BLaER1 treated with 17β-estradiol and CSF1 and Interleukin-3, amounts not matched to agents 10 nM and 100 nM (cell line): ENCODE results near the gene LZTS3.
"Not testable (repeated sequence)": the region's sequence is repeated elsewhere in the genome, so short reads cannot be mapped to it uniquely, and the experiment has no call there.

Experiments used
- H3K27ac ChIP-seq, 11 experiments: shearing (Covaris generic); formaldehyde crosslinking; 2 replicates each; pipeline ENCODE4 v1.8.1; 2022
- H3K27me3 ChIP-seq, 11 experiments: shearing (Covaris generic); formaldehyde crosslinking; 2 replicates each; pipeline ENCODE4 v1.8.1; 2022
- H3K36me3 ChIP-seq, 11 experiments: shearing (Covaris generic); formaldehyde crosslinking; 2 replicates each; pipeline ENCODE4 v1.8.1; 2022
- H3K4me1 ChIP-seq, 10 experiments: shearing (Covaris generic); formaldehyde crosslinking; 2 replicates each; pipeline ENCODE4 v1.8.1; 2022
- H3K4me2 ChIP-seq, 11 experiments: shearing (Covaris generic); formaldehyde crosslinking; 2 replicates each; pipeline ENCODE4 v1.8.1; 2022
- H3K4me3 ChIP-seq, 10 experiments: shearing (Covaris generic); formaldehyde crosslinking; 2 replicates each; pipeline ENCODE4 v1.8.1; 2022
- H3K9ac ChIP-seq, 11 experiments: shearing (Covaris generic); formaldehyde crosslinking; 2 replicates each; pipeline ENCODE4 v1.8.1; 2022
- H3K9me3 ChIP-seq, 11 experiments: shearing (Covaris generic); formaldehyde crosslinking; replicated peaks in 1 of 11; 2 replicates each; pipeline ENCODE4 v1.8.1; 2022
- H4K20me1 ChIP-seq, 11 experiments: shearing (Covaris generic); formaldehyde crosslinking; 2 replicates each; pipeline ENCODE4 v1.8.1; 2022
- Cebpa-rat ChIP-seq, 11 experiments: shearing (Covaris generic); IDR thresholded peaks; 2 replicates each; pipeline ENCODE4 v1.8.1; 2022

The LZTS3 gene

DNA sequence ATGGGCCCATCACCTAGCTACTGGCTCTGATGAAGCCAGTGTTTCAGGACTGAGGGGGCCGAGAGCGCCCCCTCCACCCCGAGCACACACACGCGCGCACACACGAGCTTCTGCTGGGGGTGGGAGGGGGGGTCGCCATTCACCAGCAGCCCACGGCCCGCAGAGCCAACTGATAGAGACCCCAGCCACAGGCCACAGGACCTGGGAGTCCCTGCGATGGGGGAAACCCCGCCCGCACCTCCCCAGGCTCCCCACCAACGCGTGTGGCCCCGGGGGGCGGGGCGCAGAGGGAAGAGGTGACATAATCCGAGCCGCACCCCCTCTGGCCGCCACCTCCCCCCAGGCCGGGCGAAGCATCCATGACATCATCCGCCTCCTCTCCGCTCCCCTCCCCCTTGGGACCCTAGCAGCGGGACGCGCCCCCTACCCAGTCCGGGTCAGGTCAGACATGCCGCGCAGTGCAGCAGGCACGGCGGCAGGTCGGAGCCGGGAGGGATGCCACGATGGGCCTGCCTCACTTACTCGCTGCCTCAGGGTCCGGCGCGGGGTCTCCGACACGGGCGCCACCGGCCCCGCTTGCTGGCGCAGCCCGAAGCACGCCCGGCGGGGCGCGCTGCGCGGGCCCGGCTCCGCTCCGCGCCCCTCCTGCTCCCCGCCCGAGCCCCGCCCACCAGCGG is at the start of gene LZTS3:
Gene LZTS3, minus strand, starts transcription at position 617 of the 677 bp plus-strand sequence. CDS start 6,386 bp downstream, outside the sequence.
- H3K4me2 ChIP-seq: peak within 1 kb of the TSS; percentile 83 to 99 (median 97)
- H3K27me3 ChIP-seq: peaks cover 61 to 87% (median 76%) of the 10 kb centered on the region in 11 experiments
- peaks cover 0 to 43% (median 18%) of the 10 kb centered on the region in 11 experiments; a peak in 11 of 22 replicates for H4K20me1 ChIP-seq
- peak within 1 kb of the TSS; percentile 70 to 88 (median 78) for H3K4me3 ChIP-seq
- H3K27ac ChIP-seq: peak within 1 kb of the TSS in 9 of 11 experiments; percentile 32 to 76 (median 65); a peak in 13 of 22 replicates
- H3K9ac ChIP-seq: peak within 1 kb of the TSS; percentile 65 to 84 (median 79); a peak in 21 of 22 replicates
- TF ChIP-seq Cebpa-rat (IDR thresholded peaks at IDR 0.05): no peak
- H3K36me3 ChIP-seq: no peaks in the 10 kb centered on the region
- H3K9me3 ChIP-seq: no peaks in the 10 kb centered on the region
- H3K4me1 ChIP-seq: peaks cover 5 to 15% (median 11%) of the 10 kb centered on the region in 10 experiments; a peak in 15 of 20 replicates

DNA sequence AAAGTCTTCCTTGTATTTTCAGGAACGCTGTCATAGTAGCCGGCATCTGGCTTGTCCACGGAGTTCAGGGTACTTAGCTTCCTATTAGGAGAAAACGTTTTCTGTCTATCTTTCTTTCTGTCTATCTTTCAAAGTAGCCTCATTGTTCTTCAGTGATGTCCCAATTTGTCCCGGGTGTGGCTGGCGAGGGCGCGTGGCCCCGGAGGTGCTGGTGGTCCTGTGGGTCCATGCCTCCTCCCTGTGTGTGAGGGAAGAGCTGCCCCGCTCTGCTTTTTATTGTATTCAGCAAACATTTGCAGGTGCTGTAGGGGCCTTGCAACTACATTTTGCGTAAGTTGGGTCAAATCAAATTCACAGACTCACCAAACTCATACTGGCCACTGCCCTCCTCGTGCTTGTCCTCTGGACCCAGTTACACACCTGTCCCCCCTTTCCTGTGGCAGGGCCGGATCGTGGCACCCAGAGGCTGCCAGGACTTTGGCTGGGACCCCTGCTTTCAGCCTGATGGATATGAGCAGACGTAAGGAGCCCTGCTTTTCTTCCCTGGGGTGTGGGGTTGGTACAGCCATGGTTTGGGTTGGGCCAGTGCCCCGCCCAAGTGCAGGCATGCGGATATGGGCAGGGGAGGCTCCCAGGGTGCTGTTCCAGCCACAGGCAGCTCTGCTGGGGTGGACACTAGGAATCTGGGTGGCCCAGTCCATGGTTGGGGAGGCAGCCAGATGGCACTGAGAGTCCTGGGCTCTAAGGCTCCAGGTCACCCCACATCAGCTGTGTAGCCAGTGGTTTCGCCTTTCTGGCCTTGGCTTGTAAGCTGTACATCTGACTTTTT is 48.3 kb upstream of the LZTS3 start:
- Histone ChIP-seq H3K9ac (peak overlapping the region in 4 of 11 experiments; percentile 9 to 36 (median 24); a peak in 2 of 22 replicates), H3K4me2 (peak overlapping the region in 9 of 11 experiments; percentile 75 to 97 (median 91); a peak in 19 of 22 replicates), H3K9me3 (no peaks in the 10 kb centered on the region), H3K27me3 (no peaks in the 10 kb centered on the region), H3K36me3 (peaks cover 43 to 81% (median 68%) of the 10 kb centered on the region in 11 experiments), H4K20me1 (peaks cover 0 to 60% (median 35%) of the 10 kb centered on the region in 11 experiments; a peak in 17 of 22 replicates), H3K27ac (peak overlapping the region in 1 of 11 experiments; percentile 74; a peak in 4 of 22 replicates), H3K4me3 (no peak overlapping the region), H3K4me1 (peaks cover 30 to 66% (median 42%) of the 10 kb centered on the region in 10 experiments)
- TF ChIP-seq Cebpa-rat (IDR thresholded peaks at IDR 0.05): no peak

DNA sequence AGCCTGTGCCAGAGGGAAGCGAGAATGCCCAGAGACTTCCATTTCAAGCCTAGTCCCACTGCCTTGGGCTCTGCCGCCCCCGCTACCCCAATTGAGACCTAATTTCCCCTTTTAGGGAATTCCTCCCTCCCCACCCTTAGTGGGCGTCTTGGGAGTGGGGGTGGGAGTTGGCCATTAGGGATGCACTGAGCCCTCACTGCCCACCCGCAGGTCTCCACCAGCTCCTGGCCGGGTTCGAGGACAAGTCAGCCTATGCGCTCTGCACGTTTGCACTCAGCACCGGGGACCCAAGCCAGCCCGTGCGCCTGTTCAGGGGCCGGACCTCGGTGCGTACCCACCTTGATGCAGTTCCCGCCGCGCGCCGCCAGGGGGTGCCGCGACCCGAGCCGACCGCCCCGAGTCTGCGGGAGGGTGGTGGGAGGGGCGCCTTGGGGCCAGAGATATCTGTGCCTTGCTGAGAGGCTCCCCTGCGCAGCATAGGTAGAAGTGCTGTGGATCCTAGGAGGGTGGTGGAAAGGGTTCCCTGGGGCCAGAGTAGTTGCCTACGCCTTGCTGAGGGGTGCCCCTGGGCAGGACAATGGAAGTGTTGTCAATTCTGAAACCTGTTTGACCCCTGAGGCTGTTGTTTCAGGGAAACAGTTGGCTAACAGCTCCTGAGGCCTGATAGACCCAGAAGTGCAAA is 45.1 kb upstream of the LZTS3 start:
- peaks cover 69 to 92% (median 83%) of the 10 kb centered on the region in 11 experiments for H3K36me3 ChIP-seq
- peaks cover 0 to 51% (median 29%) of the 10 kb centered on the region in 11 experiments; a peak in 16 of 22 replicates for H4K20me1 ChIP-seq

DNA sequence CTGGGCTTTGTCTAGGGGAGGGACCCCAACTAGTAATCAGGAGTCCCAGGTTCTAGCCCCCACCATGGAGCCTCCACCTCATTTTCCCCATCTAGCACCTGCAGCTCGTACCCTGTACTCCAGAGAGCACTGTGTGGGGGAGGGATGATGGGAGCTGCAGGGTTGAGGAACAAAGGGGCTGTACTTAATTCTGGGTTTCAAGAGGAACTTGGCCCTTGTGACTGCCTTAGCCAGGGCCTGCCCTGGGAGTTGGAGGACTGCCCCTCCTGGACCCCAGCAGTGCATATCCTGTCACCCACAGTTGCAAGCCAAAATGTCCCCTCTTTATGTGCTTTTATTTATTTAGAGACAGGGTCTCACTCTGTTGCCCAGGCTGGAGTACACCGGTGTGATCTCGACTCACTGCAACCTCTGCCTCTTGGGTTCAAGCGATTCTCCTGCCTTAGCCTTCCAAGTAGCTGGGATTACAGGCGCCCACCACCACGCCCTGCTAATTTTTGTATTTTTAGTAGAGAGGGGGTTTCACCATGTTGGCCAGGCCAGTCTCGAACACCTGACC is 42.1 kb upstream of the LZTS3 start:
- peak overlapping the region in 2 of 11 experiments; percentile 41 to 46; a peak in 2 of 22 replicates for H3K9ac ChIP-seq
- peaks cover 14 to 40% (median 22%) of the 10 kb centered on the region in 10 experiments for H3K4me1 ChIP-seq
- peaks cover 57 to 83% (median 70%) of the 10 kb centered on the region in 11 experiments for H3K36me3 ChIP-seq
- not testable (repeated sequence) for H3K27ac ChIP-seq, H3K4me3 ChIP-seq, H3K9me3 ChIP-seq, H3K27me3 ChIP-seq
- H3K4me2 ChIP-seq: peak overlapping the region in 1 of 11 experiments; percentile 46; a peak in 2 of 22 replicates
- H4K20me1 ChIP-seq: peaks cover 0 to 35% (median 22%) of the 10 kb centered on the region in 11 experiments; a peak in 11 of 22 replicates

More for the DNA sequence above, 45.1 kb upstream of the LZTS3 start:
- Histone ChIP-seq H3K27ac (no peak overlapping the region), H3K4me2 (peak overlapping the region in 6 of 11 experiments; percentile 1 to 53 (median 34); a peak in 8 of 22 replicates), H3K4me1 (peaks cover 19 to 41% (median 31%) of the 10 kb centered on the region in 10 experiments), H3K9ac (no peak overlapping the region), H3K27me3 (no peaks in the 10 kb centered on the region), H3K9me3 (no peaks in the 10 kb centered on the region), H3K4me3 (no peak overlapping the region)
- TF ChIP-seq Cebpa-rat (IDR thresholded peaks at IDR 0.05): no peak

DNA sequence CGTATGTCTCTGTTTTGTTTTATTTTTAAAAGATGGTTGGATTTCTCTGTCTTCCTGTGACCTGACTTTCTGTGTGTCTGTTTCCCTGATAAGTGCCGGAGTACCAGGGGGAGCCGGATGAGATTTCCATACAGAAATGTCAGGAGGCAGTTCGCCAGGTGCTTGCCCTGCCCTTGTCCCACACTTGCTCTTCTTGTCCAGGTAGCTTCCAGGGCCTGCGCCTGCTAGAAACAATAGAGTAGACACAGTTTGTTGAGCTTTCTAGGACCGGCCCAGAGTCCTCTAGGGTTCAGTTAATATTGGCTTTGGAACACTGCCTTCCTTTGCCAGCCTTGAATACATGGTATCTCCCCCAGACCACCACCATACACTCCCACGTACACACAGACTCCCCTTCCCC is 39.9 kb upstream of the LZTS3 start:
- Histone ChIP-seq H3K27ac (no peak overlapping the region), H3K9ac (peak overlapping the region in 3 of 11 experiments; percentile 3 to 44 (median 9); a peak in 3 of 22 replicates), H3K36me3 (peaks cover 42 to 61% (median 52%) of the 10 kb centered on the region in 11 experiments), H3K27me3 (no peaks in the 10 kb centered on the region), H3K9me3 (no peaks in the 10 kb centered on the region), H4K20me1 (peaks cover 0 to 27% (median 14%) of the 10 kb centered on the region in 11 experiments; a peak in 10 of 22 replicates), H3K4me2 (no peak overlapping the region), H3K4me3 (no peak overlapping the region), H3K4me1 (peaks cover 23 to 44% (median 32%) of the 10 kb centered on the region in 10 experiments)
- no peak for TF ChIP-seq Cebpa-rat (IDR thresholded peaks at IDR 0.05)

DNA sequence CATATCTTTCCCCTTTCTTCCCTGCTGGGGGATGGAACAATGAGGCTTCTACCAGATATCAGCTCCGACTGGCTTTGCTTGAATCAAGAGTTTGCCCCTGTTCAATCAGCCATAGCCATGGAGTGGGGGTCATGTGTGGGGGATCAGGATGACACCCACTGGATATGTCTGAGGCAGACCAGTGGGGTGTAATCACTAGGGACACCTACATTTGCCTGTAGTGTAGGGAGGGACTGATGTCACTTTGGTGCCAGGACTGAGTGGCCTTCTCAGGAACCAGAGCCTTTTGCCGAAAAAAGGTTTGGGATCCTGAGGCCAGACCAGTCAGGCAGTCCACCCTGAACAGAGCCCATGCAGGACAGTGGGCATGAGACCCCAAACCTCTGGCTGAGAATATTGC is 37.0 kb upstream of the LZTS3 start:
- Histone ChIP-seq H3K36me3 (peaks cover 20 to 32% (median 26%) of the 10 kb centered on the region in 11 experiments), H3K4me2 (peak overlapping the region; percentile 79 to 98 (median 93)), H3K9me3 (no peaks in the 10 kb centered on the region), H3K27me3 (no peaks in the 10 kb centered on the region), H3K4me3 (peak overlapping the region; percentile 76 to 99 (median 90)), H3K9ac (peak overlapping the region; percentile 82 to 96 (median 89)), H4K20me1 (peaks cover 0 to 27% (median 8%) of the 10 kb centered on the region in 11 experiments; a peak in 10 of 22 replicates), H3K4me1 (peaks cover 24 to 35% (median 29%) of the 10 kb centered on the region in 10 experiments), H3K27ac (peak overlapping the region; percentile 82 to 94 (median 90); a peak in 20 of 22 replicates)
- TF ChIP-seq Cebpa-rat (IDR thresholded peaks at IDR 0.05): no peak

DNA sequence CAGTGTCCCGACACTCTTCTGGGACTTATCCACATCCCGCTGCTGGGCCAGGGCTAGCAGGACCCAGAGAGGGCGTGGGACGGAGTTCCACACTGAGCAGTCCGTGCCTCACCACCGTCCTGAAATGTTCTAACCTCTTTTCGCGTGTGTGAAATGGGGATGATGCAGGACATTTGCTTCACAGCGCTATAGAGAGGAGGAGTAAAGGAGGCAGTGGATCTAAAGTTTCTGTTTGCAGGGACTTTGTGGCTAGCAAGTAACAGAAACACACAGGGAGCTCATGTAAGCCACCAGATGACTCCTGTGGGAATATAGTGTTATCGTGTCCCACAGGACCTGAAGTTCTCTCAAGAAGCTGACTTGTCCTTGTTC is 36.6 kb upstream of the LZTS3 start:
- peaks cover 0 to 27% (median 8%) of the 10 kb centered on the region in 11 experiments; a peak in 10 of 22 replicates for H4K20me1 ChIP-seq
- H3K27me3 ChIP-seq: no peaks in the 10 kb centered on the region
- no peak for TF ChIP-seq Cebpa-rat (IDR thresholded peaks at IDR 0.05)
- H3K27ac ChIP-seq: peak overlapping the region; percentile 82 to 94 (median 90)
- peak overlapping the region; percentile 79 to 98 (median 93) for H3K4me2 ChIP-seq
- H3K4me1 ChIP-seq: peaks cover 24 to 32% (median 29%) of the 10 kb centered on the region in 10 experiments
- peaks cover 16 to 28% (median 21%) of the 10 kb centered on the region in 11 experiments for H3K36me3 ChIP-seq
- peak overlapping the region; percentile 76 to 99 (median 90) for H3K4me3 ChIP-seq
- peak overlapping the region; percentile 82 to 96 (median 89) for H3K9ac ChIP-seq
- H3K9me3 ChIP-seq: no peaks in the 10 kb centered on the region
